MM.1S (cell line): ENCODE data around the gene TRIM38.
"Not testable (repeated sequence)": the region's sequence is repeated elsewhere in the genome, so short reads cannot be mapped to it uniquely, and the experiment has no call there.

Source experiments
- DNase-seq: peaks from one replicate; pipeline ENCODE4 v3.0.0-alpha.2; 2015
- H2AFZ ChIP-seq: fragments of 300-600 bp; sonication (generic); 2 replicates; pipeline ENCODE4 v1.6.0; 2016; ENCODE audit warnings: antibody characterized with exemption, low read length
- H3F3A ChIP-seq: fragments of 300-600 bp; sonication (generic); 2 replicates; pipeline ENCODE4 v1.6.1; 2016; ENCODE audit warnings: mild to moderate bottlenecking, antibody characterized with exemption, low read length, moderate library complexity, mixed read lengths; ENCODE audit not compliant: insufficient read depth
- H3K27ac ChIP-seq: fragments of 300-600 bp; sonication (generic); 2 replicates; pipeline ENCODE4 v1.5.1; 2016; ENCODE audit warnings: mild to moderate bottlenecking, low read length
- H3K27me3 ChIP-seq: fragments of 300-600 bp; sonication (generic); replicated peaks from 2 replicates; pipeline ENCODE4 v1.6.0; 2016; ENCODE audit warnings: low read length; ENCODE audit not compliant: insufficient read depth
- H3K36me3 ChIP-seq: fragments of 300-600 bp; sonication (generic); replicated peaks from 2 replicates; pipeline ENCODE4 v1.6.1; 2016; ENCODE audit warnings: mild to moderate bottlenecking, low read length, mixed read lengths; ENCODE audit not compliant: insufficient read depth
- H3K4me1 ChIP-seq: fragments of 300-600 bp; sonication (generic); 2 replicates; pipeline ENCODE4 v1.6.1; 2016; ENCODE audit warnings: low read length, mixed read lengths
- H3K4me2 ChIP-seq: fragments of 300-600 bp; sonication (generic); 2 replicates; pipeline ENCODE4 v1.6.0; 2016; ENCODE audit warnings: low read depth, low read length
- H3K4me3 ChIP-seq: fragments of 300-600 bp; sonication (generic); 2 replicates; pipeline ENCODE4 v1.5.1; 2016; ENCODE audit warnings: low read length, mixed read lengths
- H3K79me2 ChIP-seq: fragments of 300-600 bp; sonication (generic); 2 replicates; pipeline ENCODE4 v1.6.1; 2016; ENCODE audit warnings: mixed run types, low read length, mixed read lengths
- H3K9ac ChIP-seq: fragments of 300-600 bp; sonication (generic); 2 replicates; pipeline ENCODE4 v1.6.1; 2016; ENCODE audit warnings: low read length, mixed read lengths
- H3K9me2 ChIP-seq: fragments of 300-600 bp; sonication (generic); replicated peaks from 2 replicates; pipeline ENCODE4 v1.6.1; 2016; ENCODE audit warnings: mild to moderate bottlenecking, low read length, mixed read lengths; ENCODE audit not compliant: insufficient read depth
- H3K9me3 ChIP-seq: fragments of 300-600 bp; sonication (generic); replicated peaks from 2 replicates; pipeline ENCODE4 v1.6.1; 2016; ENCODE audit warnings: mild to moderate bottlenecking, low read length, mixed read lengths; ENCODE audit not compliant: insufficient read depth
- H4K20me1 ChIP-seq: fragments of 300-600 bp; sonication (generic); 2 replicates; pipeline ENCODE4 v1.6.1; 2016; ENCODE audit warnings: mild to moderate bottlenecking, low read length, moderate library complexity, mixed read lengths; ENCODE audit not compliant: insufficient read depth
- EZH2 ChIP-seq: fragments of 300-600 bp; sonication (generic); optimal IDR thresholded peaks from 2 replicates; pipeline ENCODE3; 2017; ENCODE audit warnings: low read depth, mild to moderate bottlenecking, antibody characterized with exemption, low read length, mixed read lengths
- EZH2phosphoT487 ChIP-seq: fragments of 300-600 bp; sonication (generic); IDR thresholded peaks from 2 replicates; pipeline ENCODE4 v1.6.1; 2018; ENCODE audit warnings: antibody characterized with exemption, low read length
- TF ChIP-seq, protein P1 (sequence below): fragments of 300-600 bp; sonication (generic); IDR thresholded peaks from 2 replicates; pipeline ENCODE4 v1.5.1; 2016; ENCODE audit warnings: antibody characterized with exemption, low read length, mixed read lengths

The TRIM38 gene

DNA sequence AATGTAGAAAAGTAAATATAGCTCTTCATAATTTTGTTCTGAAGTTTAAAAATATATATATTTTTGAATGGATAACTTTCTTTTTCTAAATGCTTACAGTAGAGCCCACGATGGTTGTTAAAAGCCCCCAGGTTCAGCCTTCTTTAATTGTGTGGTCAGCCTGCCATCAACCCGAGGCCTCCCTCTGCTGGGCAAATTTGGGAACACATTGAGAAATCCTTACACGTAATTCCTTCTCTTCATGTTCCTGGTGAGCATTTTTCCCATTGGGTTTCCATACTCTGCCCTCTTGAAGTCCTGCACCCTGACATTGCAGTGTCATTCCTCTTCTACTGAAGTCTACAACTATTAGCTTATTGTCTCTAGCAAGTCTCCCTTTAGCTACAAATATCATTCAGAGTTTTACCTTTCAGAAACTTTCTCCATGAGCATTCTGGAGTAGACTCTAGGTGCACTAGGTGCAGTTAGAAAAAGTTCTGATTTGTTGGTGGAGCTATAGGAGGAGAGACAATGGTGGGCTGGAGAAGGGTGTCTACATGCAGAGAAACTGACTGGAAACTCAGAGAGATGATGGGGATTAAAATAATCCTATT, 40.6 kb downstream of the TRIM38 start:
- Histone ChIP-seq H3K9ac (no peak overlapping the region), H3F3A (no peaks in the 10 kb centered on the region), H3K9me3 (no peaks in the 10 kb centered on the region), H3K9me2 (no peaks in the 10 kb centered on the region), H3K4me3 (no peak overlapping the region), H3K4me2 (no peak overlapping the region), H3K36me3 (no peaks in the 10 kb centered on the region), H3K79me2 (no peaks in the 10 kb centered on the region), H3K4me1 (no peaks in the 10 kb centered on the region), H3K27me3 (no peaks in the 10 kb centered on the region), H2AFZ (no peak overlapping the region), H3K27ac (no peak overlapping the region), H4K20me1 (no peaks in the 10 kb centered on the region)
- no peak for DNase-seq
- TF ChIP-seq EZH2phosphoT487 (no peak), EZH2 (no peak)
- TF ChIP-seq, protein P1, sequence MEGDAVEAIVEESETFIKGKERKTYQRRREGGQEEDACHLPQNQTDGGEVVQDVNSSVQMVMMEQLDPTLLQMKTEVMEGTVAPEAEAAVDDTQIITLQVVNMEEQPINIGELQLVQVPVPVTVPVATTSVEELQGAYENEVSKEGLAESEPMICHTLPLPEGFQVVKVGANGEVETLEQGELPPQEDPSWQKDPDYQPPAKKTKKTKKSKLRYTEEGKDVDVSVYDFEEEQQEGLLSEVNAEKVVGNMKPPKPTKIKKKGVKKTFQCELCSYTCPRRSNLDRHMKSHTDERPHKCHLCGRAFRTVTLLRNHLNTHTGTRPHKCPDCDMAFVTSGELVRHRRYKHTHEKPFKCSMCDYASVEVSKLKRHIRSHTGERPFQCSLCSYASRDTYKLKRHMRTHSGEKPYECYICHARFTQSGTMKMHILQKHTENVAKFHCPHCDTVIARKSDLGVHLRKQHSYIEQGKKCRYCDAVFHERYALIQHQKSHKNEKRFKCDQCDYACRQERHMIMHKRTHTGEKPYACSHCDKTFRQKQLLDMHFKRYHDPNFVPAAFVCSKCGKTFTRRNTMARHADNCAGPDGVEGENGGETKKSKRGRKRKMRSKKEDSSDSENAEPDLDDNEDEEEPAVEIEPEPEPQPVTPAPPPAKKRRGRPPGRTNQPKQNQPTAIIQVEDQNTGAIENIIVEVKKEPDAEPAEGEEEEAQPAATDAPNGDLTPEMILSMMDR: peak; percentile 70

DNA sequence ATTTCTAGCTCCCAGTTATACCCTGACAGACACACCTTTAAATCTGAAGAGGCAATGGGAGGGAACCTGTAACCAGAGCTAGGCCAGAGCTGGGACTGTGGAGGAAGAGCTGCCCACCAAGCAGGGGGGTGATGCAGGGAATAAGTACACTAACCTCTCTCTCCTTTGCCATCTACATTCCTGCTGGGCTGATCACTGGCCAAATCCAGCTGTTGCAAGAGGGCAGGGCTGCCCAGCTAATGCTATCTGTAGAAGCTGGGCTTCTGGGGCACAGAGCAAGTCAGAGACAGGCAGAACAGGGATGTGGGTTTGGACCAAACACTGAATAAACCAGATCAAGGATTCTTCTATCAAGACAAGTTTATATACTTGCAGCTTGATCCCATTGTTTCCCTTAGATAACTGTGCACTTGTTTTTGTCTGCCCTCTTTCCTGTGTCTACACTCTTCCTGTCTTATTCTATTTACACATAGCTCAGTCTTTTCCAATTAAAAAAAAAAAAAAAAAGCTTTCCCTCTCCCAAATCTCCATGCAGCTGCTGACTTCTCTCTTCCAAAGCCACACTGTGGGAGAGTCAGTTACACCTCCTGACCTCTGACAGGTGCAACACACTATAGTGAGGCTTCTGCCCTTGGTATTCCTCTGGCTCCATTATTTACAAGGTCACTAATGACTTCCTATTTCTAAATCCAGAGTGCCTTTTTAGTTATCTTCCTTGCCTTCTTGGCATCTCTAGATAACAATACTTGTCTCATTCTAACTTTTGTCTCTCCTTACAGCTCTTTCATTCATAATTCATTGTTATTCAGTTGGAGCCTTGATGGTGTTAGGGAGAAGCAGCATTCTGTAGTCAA, 43.7 kb downstream of the TRIM38 start:
- Histone ChIP-seq H3K79me2 (no peaks in the 10 kb centered on the region), H3K36me3 (no peaks in the 10 kb centered on the region), H3K27me3 (no peaks in the 10 kb centered on the region), H4K20me1 (no peaks in the 10 kb centered on the region), H3K4me1 (no peaks in the 10 kb centered on the region), H3K9ac (no peak overlapping the region), H3K9me2 (no peaks in the 10 kb centered on the region), H3K4me2 (no peak overlapping the region), H2AFZ (no peak overlapping the region), H3K9me3 (no peaks in the 10 kb centered on the region), H3K4me3 (no peak overlapping the region), H3K27ac (no peak overlapping the region), H3F3A (no peaks in the 10 kb centered on the region)
- no peak for DNase-seq
- TF ChIP-seq EZH2phosphoT487: no peak

DNA sequence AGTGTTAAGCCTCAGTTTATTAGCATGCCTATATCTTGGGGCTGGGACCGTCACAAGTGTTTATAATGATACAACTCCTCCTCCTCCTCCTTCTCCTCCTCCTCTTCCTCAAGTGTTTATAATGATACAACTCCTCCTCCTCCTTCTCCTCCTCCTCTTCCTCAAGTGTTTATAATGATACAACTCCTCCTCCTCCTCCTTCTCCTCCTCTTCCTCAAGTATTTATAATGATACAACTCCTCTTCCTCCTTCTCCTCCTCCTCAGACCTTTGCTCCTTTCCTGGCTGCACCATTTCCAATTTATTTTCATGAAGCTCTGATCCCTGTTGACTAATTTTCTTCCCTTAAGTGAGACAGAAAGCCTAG, 44.3 kb downstream of the TRIM38 start:
- not testable (repeated sequence) for H3K27me3 ChIP-seq, H3K79me2 ChIP-seq, H3K9ac ChIP-seq, H3F3A ChIP-seq, H4K20me1 ChIP-seq, H3K27ac ChIP-seq, H3K36me3 ChIP-seq, H3K4me2 ChIP-seq, H3K4me1 ChIP-seq, DNase-seq, H3K9me3 ChIP-seq, H3K9me2 ChIP-seq, H3K4me3 ChIP-seq, H2AFZ ChIP-seq

DNA sequence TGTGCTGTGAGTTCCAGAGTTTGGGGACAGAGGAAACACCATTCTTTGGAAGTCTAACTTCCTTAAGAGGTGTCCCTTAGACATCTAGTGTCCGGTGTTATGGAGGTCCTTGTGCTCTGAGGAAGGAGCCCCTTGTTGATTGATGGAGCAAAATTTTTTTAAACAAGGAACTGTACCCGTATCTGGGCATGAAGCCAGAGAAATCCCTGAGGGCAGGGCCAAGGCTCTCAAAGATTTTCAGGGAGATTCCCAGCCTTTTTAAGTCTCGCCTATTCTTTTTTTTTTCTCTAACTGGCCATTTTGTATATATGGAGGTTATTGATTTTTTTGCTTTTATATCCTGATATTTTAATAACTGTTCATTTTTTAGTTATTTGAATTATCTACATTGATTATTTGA, 45.9 kb downstream of the TRIM38 start:
- no peaks in the 10 kb centered on the region for H4K20me1 ChIP-seq
- H3K27me3 ChIP-seq: no peaks in the 10 kb centered on the region
- no peaks in the 10 kb centered on the region for H3K4me1 ChIP-seq
- H3K4me3 ChIP-seq: no peak overlapping the region
- no peak overlapping the region for H3K27ac ChIP-seq
- no peak overlapping the region for H3K9ac ChIP-seq
- no peaks in the 10 kb centered on the region for H3K79me2 ChIP-seq
- no peak overlapping the region for H2AFZ ChIP-seq
- no peaks in the 10 kb centered on the region for H3K36me3 ChIP-seq
- no peaks in the 10 kb centered on the region for H3K9me2 ChIP-seq
- TF ChIP-seq, protein P1: no peak
- TF ChIP-seq EZH2 (no peak), EZH2phosphoT487 (no peak)
- no peak overlapping the region for H3K4me2 ChIP-seq
- H3K9me3 ChIP-seq: no peaks in the 10 kb centered on the region
- no peaks in the 10 kb centered on the region for H3F3A ChIP-seq
- no peak for DNase-seq
